Ascending aorta (tissue), 2 donors: Measurements from ENCODE around the gene MBNL1. TPM values are rescaled to one million over a fixed set of nuclear protein-coding genes. Genes with fewer than 3 reads are reported as not detected.

ENCODE experiments used
- DNase-seq, 2 donors: peaks; one replicate each; pipeline ENCODE4 v3.0.0-alpha.2; 2019; ENCODE audit warnings: low spot score in 2 of 2
- H3K27ac ChIP-seq, 2 donors: fragments of 200-600 bp; sonication (generic); one replicate each; pipeline ENCODE4 v1.5.1; 2016 to 2017; ENCODE audit warnings: mild to moderate bottlenecking in 1 of 2
- H3K27me3 ChIP-seq: fragments of 200-600 bp; sonication (generic); one replicate; pipeline ENCODE4 v1.5.1; 2017
- H3K36me3 ChIP-seq, 2 donors: fragments of 200-600 bp; sonication (generic); one replicate each; pipeline ENCODE4 v1.5.1; 2016
- H3K4me1 ChIP-seq, 2 donors: fragments of 200-600 bp; sonication (generic); one replicate each; pipeline ENCODE4 v1.5.1; 2016 to 2017; ENCODE audit warnings: mild to moderate bottlenecking in 1 of 2
- H3K4me3 ChIP-seq, 2 donors: fragments of 200-600 bp; sonication (generic); one replicate each; pipeline ENCODE4 v1.5.1; 2016 to 2017; ENCODE audit warnings: mild to moderate bottlenecking in 1 of 2
- H3K9me3 ChIP-seq, 2 donors: fragments of 200-600 bp; sonication (generic); one replicate each; pipeline ENCODE4 v1.5.1; 2016
- intact Hi-C: fragments of 100-400 bp; cut with DNase I; formaldehyde crosslinking; loops from one replicate; pipeline ENCODE4 v1.15.1; 2023
- total RNA-seq: library from RNA; depleted of rRNA; stranded (reverse); fragments of >200 nt; gene quantifications from one replicate; pipeline ENCODE4 v1.1.0, GENCODE V29; 2016
- TF ChIP-seq, protein P1 (sequence below), 3 experiments: fragments of 200-600 bp in 2 of 3; fragments of 450-650 bp in 1 of 3; sonication (generic) in 2 of 3; IDR thresholded peaks; one replicate each; pipeline ENCODE4 v1.5.1; 2016 to 2019; ENCODE audit warnings: antibody characterized with exemption in 3 of 3, mild to moderate bottlenecking in 1 of 3, moderate library complexity in 1 of 3

Gene MBNL1
- total RNA-seq, 1 donor from 2014 or later = 350 TPM

DNA sequence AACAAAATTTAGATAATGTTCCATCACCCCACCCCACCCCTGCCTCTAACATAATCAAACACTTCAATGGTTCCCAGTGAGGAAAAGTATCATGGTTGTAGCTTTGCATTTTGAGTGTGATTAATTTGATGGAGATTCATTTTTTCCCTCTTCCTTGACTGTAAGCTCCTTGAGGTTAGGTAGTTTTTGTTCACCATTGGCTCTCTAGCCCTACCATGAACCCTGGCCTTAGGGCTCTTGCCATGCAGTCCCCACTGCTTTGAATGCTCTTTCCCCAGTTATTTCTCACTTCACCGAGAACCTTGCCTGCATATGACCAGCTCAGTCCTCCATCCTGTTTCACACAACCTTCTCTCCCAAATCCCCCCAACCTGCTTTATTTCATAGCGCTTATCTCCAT, 5.0 kb upstream of the MBNL1 start:
- Histone ChIP-seq H3K4me1 (peaks cover 3 to 37% of the 10 kb centered on the region in 2 donors), H3K9me3 (no peaks in the 10 kb centered on the region), H3K36me3 (no peaks in the 10 kb centered on the region), H3K27me3 (no peaks in the 10 kb centered on the region), H3K27ac (peak overlapping the region; percentile 65 to 99), H3K4me3 (no peak overlapping the region)
- intact Hi-C loops = no loop called here
- DNase-seq = no peak
- TF ChIP-seq, protein P1, sequence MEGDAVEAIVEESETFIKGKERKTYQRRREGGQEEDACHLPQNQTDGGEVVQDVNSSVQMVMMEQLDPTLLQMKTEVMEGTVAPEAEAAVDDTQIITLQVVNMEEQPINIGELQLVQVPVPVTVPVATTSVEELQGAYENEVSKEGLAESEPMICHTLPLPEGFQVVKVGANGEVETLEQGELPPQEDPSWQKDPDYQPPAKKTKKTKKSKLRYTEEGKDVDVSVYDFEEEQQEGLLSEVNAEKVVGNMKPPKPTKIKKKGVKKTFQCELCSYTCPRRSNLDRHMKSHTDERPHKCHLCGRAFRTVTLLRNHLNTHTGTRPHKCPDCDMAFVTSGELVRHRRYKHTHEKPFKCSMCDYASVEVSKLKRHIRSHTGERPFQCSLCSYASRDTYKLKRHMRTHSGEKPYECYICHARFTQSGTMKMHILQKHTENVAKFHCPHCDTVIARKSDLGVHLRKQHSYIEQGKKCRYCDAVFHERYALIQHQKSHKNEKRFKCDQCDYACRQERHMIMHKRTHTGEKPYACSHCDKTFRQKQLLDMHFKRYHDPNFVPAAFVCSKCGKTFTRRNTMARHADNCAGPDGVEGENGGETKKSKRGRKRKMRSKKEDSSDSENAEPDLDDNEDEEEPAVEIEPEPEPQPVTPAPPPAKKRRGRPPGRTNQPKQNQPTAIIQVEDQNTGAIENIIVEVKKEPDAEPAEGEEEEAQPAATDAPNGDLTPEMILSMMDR (IDR thresholded peaks at IDR 0.05) = no peak

DNA sequence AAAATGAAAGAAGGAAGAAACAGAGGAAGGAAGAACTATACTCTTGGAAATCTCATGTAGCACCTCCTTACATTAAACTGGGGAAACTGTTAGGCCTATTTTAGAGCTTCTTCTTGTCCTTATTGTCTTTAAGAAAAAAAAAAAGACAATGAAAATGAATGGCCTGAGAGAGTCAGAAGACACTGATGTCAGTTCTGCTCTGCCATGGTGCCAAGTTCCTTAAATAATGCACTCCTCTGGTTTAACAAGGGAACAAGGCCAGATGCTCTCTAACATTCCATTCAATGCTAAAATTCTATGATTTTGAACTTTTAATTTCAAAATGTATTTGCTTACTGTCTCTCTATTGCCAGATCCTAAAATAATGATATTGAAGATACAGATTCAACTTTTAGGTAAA, 4.4 kb upstream of the MBNL1 start:
- Histone ChIP-seq H3K27ac (peak overlapping the region; percentile 65 to 99), H3K27me3 (no peaks in the 10 kb centered on the region), H3K4me1 (peaks cover 0 to 30% of the 10 kb centered on the region in 2 donors), H3K4me3 (no peak overlapping the region), H3K36me3 (no peaks in the 10 kb centered on the region), H3K9me3 (no peaks in the 10 kb centered on the region)
- intact Hi-C loops = no loop called here
- TF ChIP-seq, protein P1 (IDR thresholded peaks at IDR 0.05) = no peak
- no peak for DNase-seq

DNA sequence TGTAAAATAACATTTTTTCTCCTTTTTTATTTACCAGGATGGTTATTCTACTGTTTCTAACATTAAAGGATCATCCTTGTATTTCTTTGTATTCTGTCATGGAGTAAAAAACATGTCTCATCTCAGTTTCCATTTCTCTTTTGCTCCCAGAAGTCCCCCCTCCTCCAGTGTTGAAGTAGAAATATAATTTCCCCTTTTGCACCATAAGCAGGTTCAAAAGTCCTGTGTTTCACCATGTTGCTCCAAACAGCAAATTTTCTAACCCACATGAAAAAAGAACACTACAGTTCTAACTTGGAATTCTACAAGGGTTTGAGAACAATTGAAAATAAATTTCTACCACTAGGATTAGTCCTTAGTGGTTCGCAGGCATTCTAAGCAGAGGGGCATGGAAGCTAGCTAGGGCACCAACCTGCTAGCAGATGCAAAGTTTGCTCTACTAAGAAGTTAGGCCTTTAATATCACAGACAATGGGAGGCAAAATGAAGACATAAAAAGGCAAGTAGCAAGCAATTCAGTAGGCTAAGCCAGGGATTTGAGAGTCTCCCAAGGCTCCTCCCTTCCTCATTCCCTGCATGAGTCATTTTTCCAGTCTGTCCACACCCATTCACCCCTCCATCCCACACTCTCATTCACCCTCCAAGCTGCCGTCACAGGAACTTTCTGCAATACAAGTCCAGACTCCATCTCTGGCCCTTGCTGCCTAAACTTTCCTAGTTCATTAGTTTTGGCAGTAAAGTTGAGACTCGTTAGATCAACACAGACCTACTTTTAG, 2.3 kb upstream of the MBNL1 start:
- Histone ChIP-seq H3K36me3 (no peaks in the 10 kb centered on the region), H3K27ac (peak overlapping the region; percentile 94 to 99), H3K9me3 (no peaks in the 10 kb centered on the region), H3K4me1 (peaks cover 0 to 25% of the 10 kb centered on the region in 2 donors), H3K4me3 (peak overlapping the region; percentile 76 to 86), H3K27me3 (no peaks in the 10 kb centered on the region)
- intact Hi-C loops = loop anchor here (5.0 kb wide), 3 partner anchors 109 to 239 kb away; no protein-coding TSS in a partner anchor
- TF ChIP-seq, protein P1 (IDR thresholded peaks at IDR 0.05) = peak in 2 of 3 experiments; percentile 7 to 12
- peak; percentile 69 to 96 for DNase-seq

DNA sequence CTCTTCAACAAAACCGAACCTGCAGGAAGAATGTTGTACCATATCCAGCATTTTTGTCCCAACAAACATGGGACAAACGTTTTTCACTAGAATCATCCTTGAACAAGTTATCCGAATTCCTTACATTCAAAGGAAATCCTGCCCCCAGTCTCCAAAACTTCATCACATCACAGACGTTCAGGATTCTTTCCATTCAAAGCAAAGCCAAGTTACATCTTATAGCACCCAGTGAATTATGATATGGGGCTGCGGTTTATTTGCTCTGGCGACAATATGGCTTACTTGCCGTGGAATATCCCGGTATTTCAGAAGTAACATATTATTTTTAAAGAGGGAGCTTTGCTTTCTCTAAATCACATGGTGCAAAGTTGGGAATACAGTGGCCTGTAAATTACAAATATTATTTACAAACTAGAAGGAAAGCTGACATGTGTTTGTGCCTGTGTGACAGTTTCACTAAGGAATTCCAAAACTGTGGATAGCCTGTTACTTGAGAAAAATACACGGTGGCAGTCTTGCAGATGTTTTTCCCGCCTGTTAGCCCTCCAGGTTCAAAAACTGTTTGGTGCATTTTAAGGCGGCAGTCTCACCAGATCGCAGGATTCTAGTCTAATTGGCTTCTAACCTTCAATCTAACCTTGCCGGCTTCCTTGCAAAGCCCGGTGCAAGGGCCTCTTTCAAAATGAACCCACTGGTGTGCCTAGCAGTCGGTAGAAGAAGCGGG, 736 bp upstream of the MBNL1 start:
- Histone ChIP-seq H3K4me3 (peak overlapping the region; percentile 76 to 86), H3K9me3 (no peaks in the 10 kb centered on the region), H3K36me3 (no peaks in the 10 kb centered on the region), H3K27me3 (no peaks in the 10 kb centered on the region), H3K27ac (peak overlapping the region; percentile 94 to 99), H3K4me1 (peaks cover 0 to 22% of the 10 kb centered on the region in 2 donors)
- TF ChIP-seq, protein P1 (IDR thresholded peaks at IDR 0.05) = no peak
- intact Hi-C loops = loop anchor here (2.0 to 5.0 kb wide), 4 partner anchors 69 to 241 kb away; no protein-coding TSS in a partner anchor
- DNase-seq = no peak

DNA sequence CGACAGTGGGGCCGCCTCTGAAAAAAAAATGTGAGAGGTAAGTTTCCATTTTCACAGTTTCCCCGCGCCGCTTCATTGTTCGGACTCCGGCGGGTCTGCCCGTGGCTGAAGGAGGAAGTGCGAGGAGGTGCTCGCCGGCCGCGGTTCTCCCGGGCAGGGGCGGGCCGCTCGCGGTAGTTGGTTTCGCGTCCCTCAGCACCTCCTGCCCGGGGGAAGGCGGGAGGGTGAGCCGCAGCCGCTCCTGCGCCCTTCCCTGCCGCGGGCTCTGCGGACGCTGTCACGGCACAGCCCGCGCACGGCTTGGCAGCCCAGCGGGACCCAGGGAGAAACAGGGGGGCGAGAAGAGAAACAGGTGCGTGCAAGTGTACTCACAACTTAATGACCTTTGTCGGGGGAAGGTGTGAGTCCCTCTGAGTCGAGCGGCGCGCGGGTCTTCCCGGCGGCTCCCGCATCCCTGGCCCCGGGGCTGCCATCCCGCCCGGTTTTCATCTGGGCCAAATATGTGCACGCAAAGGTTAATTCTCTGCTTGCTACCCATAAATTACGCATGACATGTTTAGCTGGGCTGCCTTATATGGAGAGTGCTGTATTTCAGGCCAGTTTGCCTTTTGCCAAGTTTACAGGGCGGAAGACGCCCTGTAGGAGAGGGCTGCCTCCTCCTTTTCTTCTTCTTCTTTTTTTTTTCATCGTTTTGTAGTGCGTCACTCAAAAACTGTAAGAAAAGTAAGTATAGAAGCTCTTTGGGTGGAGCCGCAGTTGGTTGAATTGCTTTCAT, 514 bp downstream of the MBNL1 start:
- TF ChIP-seq, protein P1 (IDR thresholded peaks at IDR 0.05) = no peak
- H3K4me1 ChIP-seq = peaks cover 0 to 20% of the 10 kb centered on the region in 2 donors
- H3K36me3 ChIP-seq = no peaks in the 10 kb centered on the region
- no peaks in the 10 kb centered on the region for H3K27me3 ChIP-seq
- intact Hi-C loops = loop anchor here (2.0 to 5.0 kb wide), 4 partner anchors 70 to 242 kb away; no protein-coding TSS in a partner anchor
- no peaks in the 10 kb centered on the region for H3K9me3 ChIP-seq
- DNase-seq = peak; percentile 22 to 90
- peak overlapping the region; percentile 94 to 99 for H3K27ac ChIP-seq
- peak overlapping the region; percentile 76 to 86 for H3K4me3 ChIP-seq
